ENCODE results near the gene TNF.

TNF gene

GRCh38 chr6:31544676-31545075, 30.7 kb upstream of the TNF start:
- no peak for DNase-seq (ENCODE audit: low read depth in 3 of 3)

GRCh38 chr6:31545291-31545690, 30.1 kb upstream of the TNF start:
- no peak for DNase-seq (ENCODE audit: low read depth in 3 of 3)

GRCh38 chr6:31546339-31546957, 28.9 kb upstream of the TNF start, which contains the start of gene ATP6V1G2:
Gene ATP6V1G2, minus strand, starts transcription at chr6:31546608. Its CDS starts 49 bp downstream, at chr6:31546559.
- DNase-seq (ENCODE audit: low read depth in 3 of 3) = peak; percentile 73 to 92 (median 73)

- peak; percentile 85 to 93 (median 88) for DNase-seq (ENCODE audit: low read depth in 3 of 3)
Observed at GRCh38 chr6:31546958-31547726, 28.2 kb upstream of the TNF start, which contains the start of gene NFKBIL1. Gene NFKBIL1, plus strand, starts transcription at chr6:31547608. Its CDS starts 87 bp downstream, at chr6:31547695.

- no peak for DNase-seq (ENCODE audit: low read depth in 3 of 3)
Observed at GRCh38 chr6:31547727-31548543, 27.4 kb upstream of the TNF start.

- DNase-seq (ENCODE audit: low read depth in 3 of 3) = no peak
Observed at GRCh38 chr6:31548544-31548873, 26.9 kb upstream of the TNF start.

GRCh38 chr6:31551371-31551770, 24.0 kb upstream of the TNF start:
- peak in 2 of 3 experiments; percentile 54 to 59 for DNase-seq (ENCODE audit: low read depth in 3 of 3)

- DNase-seq (ENCODE audit: low read depth in 3 of 3) = no peak
Observed at GRCh38 chr6:31556307-31556706, 19.1 kb upstream of the TNF start.

- no peak for DNase-seq (ENCODE audit: low read depth in 3 of 3)
Observed at GRCh38 chr6:31557443-31558317, 17.7 kb upstream of the TNF start.

- no peak for DNase-seq (ENCODE audit: low read depth in 3 of 3)
Observed at GRCh38 chr6:31558318-31558625, 17.1 kb upstream of the TNF start.

- peak in 2 of 3 experiments; percentile 61 to 80 for DNase-seq (ENCODE audit: low read depth in 3 of 3)
Observed at GRCh38 chr6:31558631-31559500, 16.5 kb upstream of the TNF start.

GRCh38 chr6:31559606-31559957, 15.8 kb upstream of the TNF start:
- DNase-seq (ENCODE audit: low read depth in 3 of 3) = no peak

GRCh38 chr6:31559958-31560696, 15.2 kb upstream of the TNF start:
- DNase-seq (ENCODE audit: low read depth in 3 of 3) = peak in 1 of 3 experiments; percentile 53

GRCh38 chr6:31560697-31561058, 14.7 kb upstream of the TNF start:
- no peak for DNase-seq (ENCODE audit: low read depth in 3 of 3)

GRCh38 chr6:31567531-31568370, 7.6 kb upstream of the TNF start:
- no peak for DNase-seq (ENCODE audit: low read depth in 3 of 3)

- peak in 2 of 3 experiments; percentile 67 to 69 for DNase-seq (ENCODE audit: low read depth in 3 of 3)
Observed at GRCh38 chr6:31568537-31568961, 6.8 kb upstream of the TNF start.

GRCh38 chr6:31569861-31570536, 5.4 kb upstream of the TNF start:
- DNase-seq (ENCODE audit: low read depth in 3 of 3) = no peak

All from stimulated activated CD4-positive, alpha-beta T cell treated with anti-CD3 and anti-CD28 coated beads, TNF-alpha, amount 100 ng/mL, for 24 hours (primary cell).